H1 (cell line): ENCODE data around the gene FOXM1. TPM values are rescaled to one million over a fixed set of nuclear protein-coding genes. Genes with fewer than 3 reads are reported as not detected.

Source experiments
- BCL11A ChIP-seq, 2 experiments: IDR thresholded peaks; one replicate each; pipeline ENCODE4 v1.6.1; 2011; ENCODE audit warnings: low read depth in 2 of 2, low read length in 2 of 2, mild to moderate bottlenecking in 2 of 2
- CBX5 ChIP-seq: fragments of 300-800, 300-1000 bp; sonication (generic); IDR thresholded peaks from 2 replicates; pipeline ENCODE4 v1.7.1; 2016; ENCODE audit warnings: antibody characterized with exemption, low read length, low read depth
- CREB1 ChIP-seq: IDR thresholded peaks from 2 replicates; pipeline ENCODE4 v1.6.1; 2012; ENCODE audit warnings: inconsistent platforms
- YY1 ChIP-seq: IDR thresholded peaks from 2 replicates; pipeline ENCODE4 v1.6.1; 2011; ENCODE audit warnings: low read depth, mild to moderate bottlenecking, low read length
- ZNF274 ChIP-seq: IDR thresholded peaks from 2 replicates; pipeline ENCODE4 v1.7.0; 2012; ENCODE audit warnings: low read length, borderline replicate concordance; ENCODE audit errors: extremely low read depth
- polyA plus RNA-seq, 7 experiments: library from polyadenylated mRNA; depleted of rRNA in 3 of 7; stranded (reverse) in 5 of 7; unstranded in 2 of 7; fragments of >200 nt in 5 of 7; fragments of 200-250 nt in 2 of 7; gene quantifications; 1 replicate in 5 of 7; 2 replicates in 1 of 7; 4 replicates in 1 of 7; pipeline versions ENCODE4 v1.2.1 to v1.2.3, GENCODE V29; 2011 to 2013; ENCODE audit warnings: missing spikeins in 2 of 7, mixed read lengths in 2 of 7
- total RNA-seq: library from RNA; stranded (reverse); fragmentation: NEBNext Ultra II Directional; extraction: Animal tissue kit (Norgen Biotek cat#: 25700); gene quantifications from 2 replicates; pipeline ENCODE4 v1.2.1, GENCODE V29; 2021

The FOXM1 gene
- total and polyA plus RNA-seq, 2 of the 8 experiments (the other 6 are each of a cell fraction or from before 2014, with no cell fraction given): 58.1 to 121 TPM

GRCh38 chr12:2860170-2860569 is 16.8 kb downstream of the FOXM1 start (continued):
- TF ChIP-seq CREB1 (no peak), ZNF274 (no peak), CBX5 (no peak), BCL11A (IDR thresholded peaks at IDR 0.05; ENCODE audit: low read depth in 2 of 2, low read length in 2 of 2) (no peak), YY1 (no peak)
